ENCODE data around the gene RNU1-3.
"Not testable (repeated sequence)": the region's sequence is repeated elsewhere in the genome, so short reads cannot be mapped to it uniquely, and the experiment has no call there.

Gene RNU1-3

DNA sequence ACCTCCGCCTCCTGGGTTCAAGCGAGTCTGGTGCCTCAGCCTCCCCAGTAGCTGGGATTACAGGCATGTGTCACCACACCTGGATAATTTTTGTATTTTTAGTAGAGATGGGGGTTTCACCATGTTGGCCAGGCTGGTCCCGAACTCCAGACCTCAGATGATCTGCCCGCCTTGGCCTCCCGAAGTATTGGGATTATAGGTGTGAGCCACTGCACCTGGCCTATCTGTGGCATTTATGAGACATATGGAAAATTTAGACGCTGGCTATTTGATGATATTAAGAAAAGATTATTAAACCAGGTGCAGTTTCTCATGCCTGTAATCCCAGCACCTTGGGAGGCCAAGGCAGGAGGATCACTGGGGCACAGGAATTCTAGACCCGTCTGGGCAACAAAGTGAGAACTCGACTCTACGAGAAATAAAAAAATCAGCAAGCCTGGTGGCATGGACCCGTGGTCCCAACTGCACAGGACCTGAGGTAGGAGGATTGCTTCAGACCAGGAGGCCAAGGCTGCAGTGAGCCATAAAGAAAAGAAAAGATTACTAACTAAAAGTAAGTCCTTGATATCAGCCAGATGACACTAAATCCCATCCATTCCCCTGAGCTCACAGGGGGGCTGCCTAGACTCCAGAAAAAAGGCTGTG is 30.1 kb downstream of the RNU1-3 start:
- DNase-seq = not testable (repeated sequence)

DNA sequence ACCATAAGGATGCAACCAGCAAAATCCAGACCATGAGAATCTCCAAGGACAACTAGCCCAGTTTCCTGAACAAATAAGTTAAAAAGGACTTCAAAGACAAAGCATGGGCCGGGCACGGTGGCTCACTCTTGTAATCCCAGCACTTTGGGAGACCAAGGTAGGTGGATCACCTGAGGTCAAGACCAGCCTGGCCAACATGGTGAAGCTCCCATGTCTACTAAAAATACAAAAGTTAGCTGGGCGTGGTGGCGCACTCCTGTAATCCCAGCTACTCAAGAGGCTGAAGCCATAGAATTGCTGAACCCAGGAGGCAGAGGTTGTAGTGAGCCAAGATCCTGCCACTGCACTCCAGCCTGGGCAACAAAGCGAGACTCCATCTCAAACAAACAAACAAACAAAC is 30.8 kb downstream of the RNU1-3 start:
- DNase-seq = not testable (repeated sequence)

DNA sequence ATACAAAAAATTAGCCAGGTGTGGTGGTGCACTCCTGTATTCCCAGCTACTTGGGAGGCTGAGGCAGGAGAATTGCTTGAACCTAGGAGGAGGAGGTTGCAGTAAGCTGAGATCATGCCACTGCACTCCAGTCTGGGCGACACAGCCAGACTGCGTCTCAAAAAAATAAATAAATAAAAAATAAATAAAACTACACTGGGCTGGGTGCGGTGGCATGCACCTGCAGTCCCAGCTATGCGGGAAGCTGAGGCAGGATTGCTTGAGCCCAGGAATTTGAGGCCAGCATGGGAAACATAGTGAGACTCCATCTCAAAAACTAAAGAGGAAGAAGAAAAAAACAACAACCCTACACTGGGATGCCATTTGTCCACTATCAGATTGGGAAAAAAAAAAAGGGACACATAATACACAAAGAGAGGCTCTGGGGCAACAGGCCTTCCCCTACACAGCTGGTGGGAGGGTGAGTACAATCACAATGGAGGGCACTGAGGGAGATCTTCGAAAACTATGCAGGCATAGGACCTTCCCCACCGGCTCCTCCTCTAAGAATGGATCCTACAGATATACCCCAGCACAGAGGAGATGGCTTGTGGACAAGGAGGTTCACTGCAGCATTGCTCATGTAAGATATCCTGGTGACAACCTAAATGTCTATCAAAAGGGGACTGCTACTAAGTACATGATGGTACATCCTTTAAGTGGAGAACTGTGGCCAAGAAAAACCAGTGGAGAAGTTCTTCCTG is 33.0 kb downstream of the RNU1-3 start:
- DNase-seq = not testable (repeated sequence)

DNA sequence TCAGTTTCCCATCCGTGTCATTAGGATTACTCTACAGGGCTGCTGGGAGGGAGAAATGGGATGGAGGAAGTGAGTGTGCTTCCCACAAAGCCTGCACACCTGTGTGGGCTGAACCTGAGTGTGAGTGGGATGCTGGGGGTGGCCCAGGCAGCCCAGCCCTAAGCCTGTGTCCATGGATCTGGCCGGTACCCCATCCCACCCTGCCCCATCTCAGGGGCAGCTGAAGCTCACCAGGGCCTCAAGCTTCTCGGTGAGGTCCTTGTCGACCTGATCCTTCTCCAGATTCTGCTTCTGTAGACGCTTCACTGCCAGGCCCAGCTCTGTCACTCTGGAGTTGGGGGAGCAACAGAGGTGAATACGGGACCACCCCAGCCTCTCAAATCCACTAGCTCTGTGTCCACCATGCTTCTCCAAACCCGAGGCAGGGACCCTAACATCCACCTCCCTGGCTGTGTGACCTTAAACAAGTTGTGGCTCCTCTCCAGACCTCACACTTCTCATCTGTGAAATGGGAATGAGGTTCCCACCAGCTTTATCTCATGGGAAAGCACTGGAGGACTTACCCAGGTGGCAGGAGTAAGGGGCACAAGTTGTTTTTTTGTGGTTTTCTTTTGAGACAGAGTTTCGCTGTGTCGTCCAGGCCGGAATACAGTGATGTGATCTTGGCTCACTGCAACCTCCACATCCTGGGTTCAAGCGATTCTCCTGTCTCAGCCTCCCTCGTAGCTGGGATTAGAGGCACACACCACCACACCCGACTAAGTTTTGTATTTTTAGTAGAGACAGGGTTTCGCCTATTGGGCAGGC is 34.5 kb downstream of the RNU1-3 start:
- not testable (repeated sequence) for DNase-seq

DNA sequence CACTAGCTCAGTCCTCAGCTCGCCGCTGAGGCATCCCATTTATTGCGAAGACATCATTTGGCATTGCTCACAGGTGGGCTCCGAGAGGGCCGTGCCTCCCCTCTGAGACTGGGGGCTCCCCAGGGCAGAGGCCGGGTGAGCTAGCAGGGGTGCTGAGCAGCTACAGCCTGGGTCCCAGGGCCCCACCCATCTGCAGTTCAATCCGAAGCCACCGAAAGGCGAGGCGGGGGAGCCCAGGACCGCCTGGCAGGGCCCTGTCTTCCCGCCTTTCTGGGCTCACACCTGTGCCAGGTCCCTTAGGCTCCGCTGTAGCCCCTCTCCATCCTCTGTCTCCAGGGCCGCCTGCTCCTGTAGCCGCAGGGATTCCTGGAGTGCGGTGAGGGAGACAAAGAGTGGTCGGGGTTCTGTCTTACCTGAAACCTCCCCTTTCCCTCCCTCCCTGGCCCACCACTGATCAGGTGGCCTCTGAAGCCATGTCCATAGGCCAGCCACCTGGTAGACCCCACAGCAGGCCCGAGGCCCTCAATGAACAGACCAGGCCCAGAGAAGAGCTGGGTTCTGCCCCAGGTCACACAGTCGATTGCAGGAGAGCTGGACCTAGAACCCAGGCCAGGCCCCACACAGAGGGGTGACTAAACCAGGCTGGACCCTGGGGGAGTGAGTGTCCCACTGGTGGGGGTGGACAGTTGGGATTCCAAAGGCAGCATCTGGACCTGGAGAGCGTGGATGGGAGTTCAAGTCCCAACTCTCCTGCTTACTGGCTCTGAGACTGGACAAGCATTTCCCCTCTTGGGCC is 35.3 kb downstream of the RNU1-3 start:
- DNase-seq = no peak

DNA sequence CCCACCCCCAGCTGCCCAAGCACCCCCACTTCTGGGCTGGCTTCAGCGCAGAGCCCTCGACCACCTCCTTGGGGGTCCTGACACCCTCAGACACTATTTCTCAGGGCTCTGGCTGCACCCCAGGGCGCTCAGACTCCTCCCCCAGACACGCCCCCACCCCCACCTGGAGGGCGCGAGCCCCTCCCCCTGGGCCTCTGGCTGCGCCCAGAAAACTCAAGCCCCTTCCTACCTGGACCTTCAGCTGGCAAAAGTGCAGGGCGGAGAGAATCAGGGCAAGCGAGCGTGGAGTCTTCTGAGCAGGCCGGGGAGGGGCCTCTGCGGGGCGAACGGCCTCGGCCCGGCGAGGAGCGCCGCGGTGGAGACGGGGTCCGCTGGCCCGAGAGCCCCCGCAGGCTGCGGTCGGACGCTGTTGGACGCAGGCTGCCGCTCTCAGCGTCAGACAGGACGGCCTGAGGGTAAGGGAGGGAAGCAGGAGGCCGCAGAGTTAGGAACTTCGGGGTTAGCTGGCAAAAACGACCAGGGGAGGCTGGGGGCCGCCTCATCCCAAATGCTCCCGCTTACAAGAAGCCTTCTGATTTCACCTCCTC is 36.0 kb downstream of the RNU1-3 start:
- no peak for DNase-seq

DNA sequence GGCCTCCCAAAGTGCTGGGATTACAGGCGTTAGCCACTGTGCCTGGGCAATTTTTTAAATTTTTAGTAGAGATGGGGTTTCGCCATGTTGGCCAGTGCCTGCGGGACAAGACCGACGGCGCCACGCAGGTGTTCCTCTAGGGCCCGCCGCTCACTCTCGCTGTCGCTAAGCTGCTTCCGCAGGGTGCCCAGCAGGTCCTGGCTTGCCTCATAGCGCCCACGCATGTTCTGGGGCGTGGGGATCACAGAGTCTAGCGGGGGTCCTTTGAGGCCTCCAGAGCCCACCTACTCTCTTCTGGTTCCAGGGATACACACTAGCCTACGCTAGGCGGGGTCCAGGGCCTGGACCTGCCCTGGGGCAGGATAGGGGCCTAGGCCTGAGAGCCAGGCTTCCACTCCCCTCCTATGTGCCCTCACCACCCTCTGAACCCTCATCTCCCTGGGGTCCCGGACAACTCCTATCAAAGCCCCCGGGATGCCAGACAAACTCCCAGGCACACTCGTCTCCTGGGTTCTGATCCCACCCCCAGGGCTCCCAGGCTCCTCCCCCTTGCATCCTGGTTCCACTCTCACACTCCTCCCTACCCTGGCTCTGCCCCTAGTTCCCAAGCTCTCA is 36.7 kb downstream of the RNU1-3 start:
- DNase-seq = not testable (repeated sequence)

DNA sequence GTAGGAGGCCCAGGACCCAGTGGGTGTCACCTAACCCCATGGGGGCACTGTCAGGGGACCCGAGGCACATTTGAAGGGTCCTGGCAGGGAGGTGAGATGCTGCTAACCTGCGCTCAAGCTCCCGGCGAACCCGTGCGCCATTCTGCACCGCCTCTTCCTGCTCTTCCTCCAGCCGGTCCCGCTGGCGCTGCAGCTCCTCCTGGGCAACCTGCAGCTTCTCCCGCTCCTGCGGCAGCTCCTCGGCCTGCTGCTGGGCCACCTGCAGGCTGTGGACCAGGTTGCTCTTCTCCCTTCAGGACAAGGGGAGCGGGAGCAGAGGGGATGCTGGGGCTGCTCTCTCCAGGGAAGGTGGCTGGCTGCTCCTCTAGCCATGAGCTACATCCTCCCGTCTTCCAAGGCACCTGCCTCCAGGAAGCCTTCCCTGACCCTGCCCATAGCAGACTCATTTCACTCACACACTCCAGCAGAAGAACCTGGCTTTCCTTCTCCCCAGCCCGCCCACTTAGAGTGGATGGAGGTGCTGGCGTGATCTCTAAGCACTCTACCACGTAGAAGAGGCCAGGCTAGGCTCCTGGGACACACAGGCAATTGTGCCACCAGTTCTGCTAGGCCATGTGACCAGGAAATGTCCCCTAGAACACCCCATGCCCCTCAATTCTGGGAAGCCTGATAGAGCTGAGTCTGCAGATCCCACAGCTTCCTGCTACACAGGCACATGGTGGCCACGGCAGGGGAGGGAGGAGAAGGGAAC is 38.2 kb downstream of the RNU1-3 start:
- no peak for DNase-seq

DNA sequence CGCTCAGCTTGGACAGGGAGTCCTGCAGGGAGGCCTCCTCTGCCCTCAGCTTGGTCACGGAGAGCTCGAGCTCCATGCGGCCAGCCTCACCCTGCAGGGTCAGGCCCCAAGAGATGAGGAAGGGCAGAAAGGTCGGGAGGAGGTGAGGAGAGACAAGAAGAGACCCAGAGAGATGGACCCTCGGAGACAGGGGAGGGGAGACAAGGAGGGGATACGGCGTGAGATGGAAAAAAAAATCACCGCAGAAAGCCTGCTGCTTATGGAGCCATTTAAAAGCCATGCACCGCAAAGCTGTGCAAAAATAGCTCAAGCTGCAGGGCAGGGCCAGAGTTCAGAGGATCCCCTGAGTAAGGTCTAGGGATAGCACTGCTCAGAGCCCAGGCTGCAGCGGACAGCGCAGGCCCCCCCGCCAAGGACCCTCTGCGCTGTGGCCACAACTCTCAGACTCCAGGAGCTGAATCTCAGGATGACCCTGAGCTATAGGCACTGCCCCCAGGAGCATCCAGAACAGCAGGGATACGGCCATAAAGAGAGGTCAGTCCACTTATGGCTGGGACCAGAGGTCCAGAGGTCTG is 40.3 kb downstream of the RNU1-3 start:
- DNase-seq = not testable (repeated sequence)

DNA sequence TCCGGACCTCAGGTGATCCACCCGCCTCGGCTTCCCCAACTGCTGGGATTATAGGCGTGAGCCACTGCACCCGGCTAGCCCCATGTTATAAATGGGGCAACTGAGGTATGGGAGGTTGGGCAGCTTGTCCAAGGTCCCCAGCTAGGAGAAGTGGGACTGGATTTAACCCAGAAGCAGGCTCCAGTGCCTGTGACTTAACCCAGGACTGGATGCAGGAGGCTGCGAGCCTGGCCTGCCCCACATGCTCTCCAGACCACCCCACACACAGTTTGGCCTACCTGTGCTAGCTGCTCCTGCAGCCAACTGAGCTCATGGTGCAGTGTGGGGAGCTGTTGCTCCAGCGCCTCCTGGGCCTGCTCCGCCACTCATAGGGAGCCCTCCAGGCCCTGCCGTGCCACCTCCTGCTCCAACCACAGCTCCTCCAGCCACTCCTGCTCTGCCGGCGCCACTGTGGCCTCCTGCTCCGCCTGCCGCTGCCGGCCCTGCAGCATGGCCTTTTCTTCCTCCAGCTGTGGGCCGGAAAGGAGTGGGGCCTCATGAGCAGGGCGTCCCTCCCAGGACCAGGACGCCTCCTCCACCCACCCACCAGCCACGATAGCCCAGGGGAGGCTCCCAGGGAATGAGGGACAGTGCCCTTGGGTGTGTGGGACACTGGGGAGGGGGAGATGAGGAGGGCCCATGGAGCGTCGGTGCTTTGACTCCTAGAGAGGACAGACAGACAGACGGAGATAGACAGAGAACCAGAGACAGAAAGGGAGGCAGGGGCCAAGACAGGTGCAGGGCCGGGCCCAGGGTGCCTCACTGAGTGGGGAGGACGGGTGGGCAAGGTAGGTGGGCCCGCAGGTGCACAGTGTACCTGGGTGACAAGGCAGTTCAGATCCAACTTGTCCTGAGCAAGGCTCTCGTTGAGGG is 41.0 kb downstream of the RNU1-3 start:
- no peak for DNase-seq

DNA sequence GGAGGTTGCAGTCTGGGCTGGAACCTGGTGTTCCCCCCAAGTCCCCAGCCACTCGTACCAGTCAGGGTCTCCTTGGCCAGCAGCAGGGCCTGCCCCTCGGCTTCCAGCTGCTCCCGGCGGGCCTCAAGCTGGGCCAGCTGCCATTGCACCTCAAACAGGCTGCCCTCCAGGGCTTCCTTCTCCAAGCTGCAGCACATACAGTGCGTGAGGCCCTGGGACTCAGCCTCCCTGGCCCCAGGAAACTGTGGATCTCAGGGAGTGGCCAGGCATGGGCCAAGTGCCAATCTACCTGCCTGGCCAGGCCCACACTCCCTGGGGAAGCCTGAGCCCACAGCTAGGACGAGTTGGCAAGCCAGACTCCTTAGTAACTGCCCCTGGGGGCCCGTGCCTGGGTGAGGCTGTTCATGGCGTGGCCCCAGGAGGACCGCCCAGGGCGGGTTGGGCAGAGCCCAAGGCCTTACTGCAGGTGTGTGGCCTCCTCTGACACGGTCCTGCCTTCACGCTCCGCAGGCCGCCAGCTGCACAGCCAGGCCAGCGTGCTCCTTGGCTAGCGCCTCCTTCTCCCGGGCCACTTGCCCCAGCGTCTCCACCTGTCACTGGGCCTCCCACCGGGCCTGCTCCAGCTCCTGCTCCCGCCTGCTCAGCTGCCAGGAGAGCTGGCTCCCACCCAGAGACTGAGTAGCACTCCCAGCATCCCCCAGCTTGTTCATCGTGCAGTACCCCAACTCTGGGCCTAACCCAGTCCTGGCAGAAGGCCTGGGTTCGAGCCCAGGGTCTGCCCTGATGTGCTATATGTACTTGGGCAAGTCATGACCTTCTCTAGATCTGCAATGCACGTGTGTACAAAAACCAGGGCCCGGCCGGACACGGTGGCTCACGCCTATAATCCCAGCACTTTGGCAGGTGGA is 42.7 kb downstream of the RNU1-3 start:
- DNase-seq = not testable (repeated sequence)

DNA sequence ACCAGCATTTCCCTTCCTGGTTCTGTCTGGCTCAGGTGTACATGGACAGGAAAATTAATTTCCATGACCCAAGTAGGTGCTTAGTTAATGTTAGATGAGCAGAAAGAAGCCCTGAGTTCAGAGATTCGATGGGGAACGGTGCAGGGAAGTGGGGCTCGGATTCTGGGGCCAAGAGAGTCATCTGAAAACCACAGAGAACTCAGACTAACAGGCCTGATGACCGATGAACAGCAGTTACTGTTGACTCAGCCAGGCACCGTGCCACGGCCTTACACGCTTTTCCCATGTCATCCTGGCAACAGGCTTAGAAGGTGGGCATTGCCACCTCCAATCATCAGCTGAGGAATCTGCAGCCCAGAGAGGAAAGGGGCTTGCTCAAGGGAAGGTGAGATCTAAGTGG is 43.4 kb downstream of the RNU1-3 start:
- not testable (repeated sequence) for DNase-seq

DNA sequence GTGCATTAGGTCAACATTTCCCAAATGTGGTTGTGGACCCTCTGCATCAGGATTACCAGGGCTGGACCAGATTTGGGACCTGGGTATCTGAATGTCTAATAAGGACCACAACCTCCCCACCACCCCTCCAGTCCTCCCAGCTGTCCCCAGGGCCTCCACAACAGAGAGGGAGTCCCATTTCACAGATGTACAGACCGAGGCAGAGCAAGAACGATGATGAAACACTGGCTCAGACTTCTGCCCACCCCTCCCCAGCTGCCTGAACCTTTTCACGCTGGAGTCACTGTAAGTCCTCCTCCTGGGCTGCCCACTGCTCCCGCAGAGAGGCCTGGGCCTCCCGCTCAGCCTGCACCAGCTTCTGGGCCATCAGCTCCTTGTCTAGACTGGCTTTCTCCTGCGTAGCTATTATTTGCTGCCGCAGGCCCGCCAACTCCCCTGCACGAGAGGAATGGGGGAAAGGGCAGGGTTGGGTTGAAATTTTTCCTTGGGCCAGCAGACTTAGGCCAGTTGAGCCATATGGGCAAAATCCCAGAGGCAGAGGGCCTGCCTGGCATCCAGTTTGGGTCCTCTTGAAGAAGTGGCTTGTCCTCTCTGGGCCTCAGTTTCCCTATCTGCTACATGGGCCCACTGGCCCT is 45.0 kb downstream of the RNU1-3 start:
- not testable (repeated sequence) for DNase-seq

DNA sequence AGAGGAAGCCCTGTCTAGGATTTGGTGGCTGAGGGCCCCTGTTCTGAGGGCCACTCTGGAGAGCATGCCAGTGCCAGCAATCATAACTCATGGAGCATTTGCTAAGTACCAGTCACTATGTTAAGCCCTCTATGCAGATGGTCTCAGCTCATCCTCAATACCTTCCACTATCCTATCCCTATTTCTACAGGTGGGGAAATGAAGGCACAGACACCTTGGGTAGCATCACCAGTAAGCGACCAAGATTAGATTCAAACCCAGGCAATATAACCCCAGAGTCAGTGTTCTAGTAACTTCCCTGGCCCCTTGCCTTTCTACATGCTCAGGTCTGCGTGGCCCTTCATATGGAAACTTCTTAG is 45.5 kb downstream of the RNU1-3 start:
- DNase-seq = no peak

DNA sequence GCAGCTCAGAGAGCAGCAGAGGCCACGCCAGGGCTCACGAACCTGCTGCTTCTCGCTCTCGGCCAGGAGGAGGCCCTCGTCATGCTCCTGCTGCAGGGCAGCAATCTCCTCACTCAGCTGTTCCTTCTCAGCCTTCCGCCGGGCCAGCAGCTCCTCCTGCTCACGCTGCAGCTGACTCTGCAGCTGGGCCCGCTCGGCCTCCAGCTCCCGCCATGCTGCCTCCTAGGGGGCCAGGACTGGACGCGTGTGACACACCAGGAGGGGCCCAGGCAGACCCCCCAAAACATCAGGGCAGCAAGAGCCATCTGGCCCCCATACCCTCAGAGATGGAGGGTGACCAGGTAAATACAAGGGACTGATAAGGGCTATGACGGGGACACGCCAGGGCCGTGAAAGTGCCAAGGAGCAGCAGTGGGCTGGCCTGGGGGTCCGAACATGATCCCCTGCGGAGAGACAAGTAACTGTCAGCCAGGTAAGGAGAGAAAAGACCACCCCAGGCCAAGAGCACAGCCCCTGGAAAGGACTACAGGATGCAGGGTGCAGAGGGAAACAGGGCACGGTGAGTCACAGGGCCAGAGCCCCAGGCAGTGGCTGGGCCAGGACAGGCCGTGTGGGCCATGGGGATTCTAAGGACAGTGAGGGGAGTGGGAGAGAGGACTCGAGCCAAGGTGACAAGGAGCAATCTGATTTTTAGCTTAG is 46.8 kb downstream of the RNU1-3 start:
- not testable (repeated sequence) for DNase-seq

DNA sequence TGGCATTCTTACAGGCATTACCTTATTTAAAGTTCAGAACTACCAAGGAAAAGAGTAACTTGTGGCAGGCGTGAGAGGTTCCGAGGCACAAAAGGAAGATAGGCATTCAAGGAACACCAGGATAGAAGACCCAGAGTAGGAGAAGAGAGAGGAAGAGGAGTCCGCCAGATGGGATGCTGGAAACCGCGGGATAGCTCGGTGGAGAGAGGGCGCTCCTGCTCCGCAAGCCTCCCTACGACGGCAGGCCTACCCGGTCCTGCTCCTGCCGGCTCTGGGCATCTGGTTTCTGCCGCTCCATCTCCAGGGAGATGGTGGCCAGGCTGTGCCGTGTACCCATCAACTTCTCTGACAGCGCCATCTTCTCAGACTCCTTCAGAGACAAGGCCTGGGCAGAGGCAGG is 48.0 kb downstream of the RNU1-3 start:
- no peak for DNase-seq

DNA sequence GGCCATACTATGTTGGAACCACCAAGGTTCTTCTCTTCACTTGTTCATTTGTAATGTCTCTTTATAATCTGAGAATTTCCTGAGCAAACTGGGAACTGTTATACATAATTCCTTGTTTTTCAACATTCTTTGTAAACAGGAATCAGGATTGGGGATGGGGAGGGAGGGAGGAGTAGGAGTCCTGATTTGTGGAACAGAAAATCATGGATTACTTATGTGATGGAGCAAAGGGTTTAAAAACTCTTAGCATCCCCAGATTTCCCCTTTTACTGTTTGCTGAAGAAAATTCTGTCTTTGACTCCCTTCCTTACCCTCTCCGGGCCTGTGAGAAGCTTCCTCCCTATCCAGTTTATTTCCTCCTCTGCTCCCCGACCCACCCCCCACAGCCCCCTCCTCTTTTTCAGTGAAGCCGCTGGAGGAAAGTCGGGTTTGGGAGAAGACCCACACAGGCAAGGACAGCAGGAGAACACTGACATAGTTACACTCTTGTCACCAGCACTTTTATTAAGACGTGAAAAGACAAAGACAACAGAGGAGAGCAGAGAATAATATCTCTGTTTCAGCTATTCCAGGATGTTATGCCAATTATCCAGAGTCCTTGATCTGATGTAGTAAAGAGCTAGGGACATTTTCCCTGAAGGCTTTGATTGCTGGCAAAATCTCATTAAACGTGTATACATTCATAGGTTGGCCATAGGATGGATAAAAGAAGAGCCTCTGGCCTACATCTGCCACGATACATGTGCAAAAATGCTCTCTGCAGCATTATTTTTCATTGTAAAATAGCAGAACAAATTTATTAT is 48.8 kb downstream of the RNU1-3 start:
- no peak for DNase-seq
